GM21723 (cell line): ENCODE measurements around the gene SORCS3.

Experiments used
- ATAC-seq: cut with Tn5 transposase; IDR thresholded peaks from one replicate; pipeline ENCODE4 v1.9.1; 2021; ENCODE audit warnings: mild to moderate bottlenecking, moderate library complexity; ENCODE audit not compliant: unreplicated experiment

Gene SORCS3

DNA sequence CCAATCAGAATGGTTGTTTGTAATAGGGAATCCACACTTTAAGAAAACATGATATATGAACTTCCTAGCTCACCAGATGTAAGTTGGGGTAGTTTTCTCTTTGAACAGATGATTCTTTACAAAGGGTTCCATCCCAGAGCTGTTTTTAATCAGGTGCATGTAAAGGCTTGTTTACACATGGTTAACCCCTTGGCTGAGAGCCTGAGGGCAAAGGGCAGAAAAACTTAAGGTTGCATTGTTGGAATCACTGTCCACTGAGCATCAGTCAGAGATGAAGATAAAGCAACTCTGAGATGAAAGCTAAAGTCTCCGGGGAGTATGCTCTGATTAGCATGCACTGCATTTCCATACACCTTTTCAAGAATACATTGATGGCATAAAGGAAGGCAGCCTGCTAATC lies 518.2 kb downstream of the SORCS3 start:
- no peak for ATAC-seq

DNA sequence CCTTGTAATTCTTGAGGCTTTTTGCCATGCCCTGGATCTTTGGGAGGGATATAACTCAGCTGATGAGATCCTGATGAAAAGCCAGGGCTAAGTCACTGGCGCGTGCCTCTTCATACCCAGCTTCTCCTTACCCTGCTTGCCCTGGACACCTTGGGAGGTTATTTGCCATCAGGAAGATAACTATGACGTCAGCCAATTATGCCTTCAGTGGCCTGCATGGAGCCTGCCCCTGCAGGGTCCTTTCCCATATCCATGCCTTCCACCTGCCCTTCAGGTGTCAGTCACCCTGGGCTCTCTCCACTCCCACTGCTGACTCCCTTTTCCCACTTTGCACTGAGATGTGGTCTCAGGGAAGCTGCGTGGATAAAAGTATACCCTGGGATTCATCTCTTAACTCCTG lies 520.1 kb downstream of the SORCS3 start:
- no peak for ATAC-seq

DNA sequence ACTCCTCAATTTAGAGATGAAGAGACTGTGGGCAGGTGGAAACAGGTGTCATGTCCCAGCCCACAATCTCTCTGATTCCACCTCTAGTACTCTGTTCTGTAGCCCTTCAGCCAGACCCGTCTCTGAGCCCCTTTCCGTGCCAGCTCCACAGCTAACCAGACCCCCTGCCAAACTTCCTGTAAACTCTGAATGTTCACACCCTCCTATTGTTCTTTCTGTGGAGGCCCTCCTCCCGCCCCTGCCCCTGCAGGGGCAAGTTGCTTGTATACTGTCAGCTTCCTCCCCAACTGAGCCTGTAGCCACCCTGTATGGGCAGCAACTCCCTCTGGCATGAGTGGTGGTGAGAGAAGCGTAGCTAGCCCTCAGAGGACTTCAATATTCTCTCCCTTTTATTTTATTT lies 520.7 kb downstream of the SORCS3 start:
- ATAC-seq: no peak

GRCh38 chr10:105170521-105170920 lies 529.4 kb downstream of the SORCS3 start:
- no peak for ATAC-seq

GRCh38 chr10:105171945-105172344 lies 530.9 kb downstream of the SORCS3 start:
- ATAC-seq: no peak

DNA sequence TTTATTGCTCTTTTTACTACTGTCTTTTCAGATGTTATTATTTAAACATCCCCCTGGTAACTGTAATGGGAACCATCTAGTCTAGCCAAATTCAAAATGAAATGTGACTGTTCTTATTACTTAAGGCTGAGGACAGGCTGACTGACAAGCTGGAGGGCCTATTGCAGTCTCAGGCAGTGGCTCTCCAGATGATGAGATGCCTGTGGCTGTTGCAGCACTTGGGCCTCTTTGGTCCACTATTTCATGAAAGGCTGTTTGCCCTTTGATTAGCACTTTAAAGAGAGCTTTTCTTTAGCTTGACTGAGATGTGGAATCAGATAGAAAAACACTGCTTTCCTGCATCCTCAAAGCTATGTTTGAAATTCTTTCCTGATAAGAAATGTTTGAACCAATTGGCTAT lies 540.5 kb downstream of the SORCS3 start:
- no peak for ATAC-seq

- ATAC-seq: no peak
Observed at GRCh38 chr10:105183536-105183935, 542.4 kb downstream of the SORCS3 start.

GRCh38 chr10:105185161-105185560 lies 544.1 kb downstream of the SORCS3 start:
- no peak for ATAC-seq

GRCh38 chr10:105187243-105187642 lies 546.2 kb downstream of the SORCS3 start:
- ATAC-seq: no peak

- no peak for ATAC-seq
Observed at GRCh38 chr10:105188737-105189462, 547.8 kb downstream of the SORCS3 start.

DNA sequence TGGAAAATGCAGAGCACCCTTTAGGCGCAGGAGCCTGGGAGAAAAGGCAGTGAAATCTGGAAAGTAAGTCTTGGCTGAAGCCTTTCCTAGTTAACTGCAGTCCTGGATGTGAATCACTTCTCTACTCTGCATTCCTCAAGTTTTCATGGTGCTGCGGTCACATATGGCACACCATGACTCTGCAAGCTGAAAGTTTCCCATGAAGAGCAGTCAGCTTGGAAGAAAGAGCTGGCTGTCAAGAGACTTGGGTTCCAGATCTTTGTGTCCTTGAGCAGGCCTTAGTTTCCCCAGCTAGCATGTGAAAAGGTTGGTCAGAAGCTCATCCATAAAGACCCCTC lies 548.3 kb downstream of the SORCS3 start:
- ATAC-seq: no peak

GRCh38 chr10:105192146-105192545 lies 551.1 kb downstream of the SORCS3 start:
- no peak for ATAC-seq

GRCh38 chr10:105192861-105193260 lies 551.8 kb downstream of the SORCS3 start:
- ATAC-seq: no peak

DNA sequence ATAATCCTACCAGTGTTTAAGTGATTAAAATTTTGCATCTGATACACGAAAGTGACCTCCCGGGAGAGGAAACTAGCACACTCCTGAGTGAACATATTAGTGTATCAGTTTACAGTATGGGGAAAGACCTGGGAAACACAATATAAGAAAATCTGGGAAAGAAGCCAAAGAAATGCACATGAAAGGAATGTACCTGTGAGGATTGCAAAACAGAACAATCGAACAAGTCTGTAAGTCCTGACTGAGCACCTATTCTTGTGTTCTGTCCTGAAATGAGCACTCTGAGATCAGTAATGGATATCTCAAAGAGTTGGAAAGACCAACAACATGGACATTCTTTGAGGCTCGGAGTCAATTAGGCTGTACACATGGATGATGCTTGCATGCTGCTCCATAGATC lies 554.7 kb downstream of the SORCS3 start:
- no peak for ATAC-seq

GRCh38 chr10:105197598-105198364 lies 556.7 kb downstream of the SORCS3 start:
- no peak for ATAC-seq

- no peak for ATAC-seq
Observed at GRCh38 chr10:105206616-105207015, 565.5 kb downstream of the SORCS3 start.

DNA sequence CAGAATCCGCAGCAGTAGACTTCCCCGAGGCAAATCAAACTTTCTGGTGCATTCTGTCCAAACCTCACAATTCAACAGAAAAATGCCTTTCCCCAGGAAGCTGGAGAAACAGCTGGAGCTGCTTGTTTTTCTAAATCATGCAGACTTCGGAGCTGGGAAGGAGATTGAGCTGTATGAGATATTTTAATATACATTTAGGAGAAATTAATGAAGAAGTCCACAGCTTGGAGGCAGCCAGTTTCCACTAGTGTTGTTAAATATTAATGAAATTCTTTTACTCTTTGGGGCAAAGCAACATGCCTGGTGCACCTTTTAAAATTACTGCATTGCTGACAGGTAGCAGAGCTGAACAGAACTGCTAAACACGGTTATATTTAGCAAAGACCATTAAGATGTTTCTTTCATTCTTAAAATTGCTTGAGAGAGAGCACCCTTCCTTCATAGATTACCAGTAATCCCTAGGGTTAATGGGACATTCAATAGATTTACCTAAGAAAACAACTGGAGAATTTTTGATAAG lies 566.4 kb downstream of the SORCS3 start:
- no peak for ATAC-seq

DNA sequence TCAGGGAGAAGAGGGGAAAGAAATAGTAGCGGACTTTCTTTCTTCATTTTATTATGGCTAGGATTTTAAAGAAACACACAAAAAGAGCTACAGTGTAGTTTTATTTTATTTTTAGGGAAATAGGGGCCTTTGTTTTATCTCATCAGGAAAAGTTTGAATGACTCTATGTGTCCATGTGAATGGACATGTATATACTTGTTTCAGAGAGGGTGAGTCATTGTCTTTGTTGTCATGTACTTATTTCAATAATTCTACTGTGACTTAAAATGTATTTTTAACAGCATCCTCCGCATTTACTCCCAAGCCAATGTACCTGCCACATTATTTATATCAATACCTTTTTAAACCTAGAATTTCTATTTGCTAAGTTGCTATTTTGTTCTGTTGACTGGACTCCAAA lies 569.5 kb downstream of the SORCS3 start:
- ATAC-seq: no peak

DNA sequence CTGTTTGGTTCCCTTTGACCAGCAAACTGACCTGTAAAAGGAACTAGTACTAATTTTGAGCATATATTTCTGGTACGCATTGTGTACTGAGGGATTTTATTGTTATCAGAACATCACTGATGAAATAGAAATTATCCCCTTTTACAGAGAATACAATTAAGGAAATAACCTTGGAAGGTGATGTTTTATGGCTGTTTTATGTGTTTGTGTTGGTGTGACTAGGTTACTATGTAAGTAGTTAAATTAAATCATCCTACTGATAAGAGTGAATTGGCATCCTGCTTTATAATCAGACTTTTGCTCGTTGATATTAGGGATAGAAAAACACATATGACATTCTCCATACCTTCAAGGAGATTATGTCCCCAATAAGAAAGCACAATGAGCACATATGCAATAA lies 596.6 kb downstream of the SORCS3 start:
- ATAC-seq: no peak

- no peak for ATAC-seq
Observed at GRCh38 chr10:105239311-105240219, 598.5 kb downstream of the SORCS3 start.

DNA sequence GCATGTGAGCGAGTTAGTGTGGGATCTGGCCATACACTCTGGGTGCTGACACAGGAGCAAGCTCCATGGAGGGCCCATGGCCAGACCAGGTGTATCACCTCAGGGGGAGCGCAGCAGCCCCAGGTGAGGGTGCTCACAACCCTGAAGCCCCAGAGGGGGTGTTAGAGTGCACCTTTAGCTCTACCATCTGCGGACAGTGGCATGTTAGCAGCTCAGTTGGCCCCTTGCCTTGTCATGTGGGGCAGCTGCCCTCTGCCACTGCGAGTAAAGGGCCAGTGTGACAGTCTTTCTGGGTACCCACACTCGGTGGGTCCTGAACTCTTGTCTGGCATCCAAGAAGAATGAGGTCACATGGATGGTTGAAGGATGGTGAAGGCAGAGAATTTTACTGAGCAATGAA lies 600.2 kb downstream of the SORCS3 start:
- no peak for ATAC-seq
